IPS-18c (cell line): ENCODE results near the gene ANO4.
"Not testable (repeated sequence)": the region's sequence is repeated elsewhere in the genome, so short reads cannot be mapped to it uniquely, and the experiment has no call there.

Experiments
- H3K4me3 ChIP-seq: 2 replicates; pipeline ENCODE4 v1.7.0; 2013; ENCODE audit warnings: low read depth, mild to moderate bottlenecking, low read length, moderate library complexity; ENCODE audit not compliant: insufficient read depth
- H3K9me3 ChIP-seq: one replicate; pipeline ENCODE4 v1.6.1; 2013; ENCODE audit warnings: mild to moderate bottlenecking, low read length, moderate library complexity; ENCODE audit not compliant: control insufficient read depth, insufficient read depth

The ANO4 gene

DNA sequence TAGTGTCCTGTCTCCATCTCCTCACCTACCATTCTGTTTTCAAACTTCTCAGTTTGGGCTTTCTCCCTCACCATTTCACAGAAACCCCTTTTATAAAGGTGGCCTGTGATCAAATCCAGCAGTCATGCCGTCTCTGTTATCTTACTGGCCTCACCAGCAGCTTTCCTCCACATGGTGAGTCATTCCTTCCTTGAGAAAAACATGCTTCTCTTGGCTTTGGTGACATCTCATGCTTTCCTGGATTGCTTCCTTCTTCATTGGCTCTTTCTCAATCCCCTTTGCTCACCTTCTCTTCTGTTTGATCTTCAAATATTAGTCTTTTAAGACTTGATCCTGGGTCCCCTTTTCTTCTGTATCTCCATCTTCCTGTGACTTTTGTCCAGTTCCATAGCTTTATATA lies 164.9 kb downstream of the ANO4 start:
- no peaks in the 10 kb centered on the region for H3K9me3 ChIP-seq
- H3K4me3 ChIP-seq, result no peak overlapping the region

DNA sequence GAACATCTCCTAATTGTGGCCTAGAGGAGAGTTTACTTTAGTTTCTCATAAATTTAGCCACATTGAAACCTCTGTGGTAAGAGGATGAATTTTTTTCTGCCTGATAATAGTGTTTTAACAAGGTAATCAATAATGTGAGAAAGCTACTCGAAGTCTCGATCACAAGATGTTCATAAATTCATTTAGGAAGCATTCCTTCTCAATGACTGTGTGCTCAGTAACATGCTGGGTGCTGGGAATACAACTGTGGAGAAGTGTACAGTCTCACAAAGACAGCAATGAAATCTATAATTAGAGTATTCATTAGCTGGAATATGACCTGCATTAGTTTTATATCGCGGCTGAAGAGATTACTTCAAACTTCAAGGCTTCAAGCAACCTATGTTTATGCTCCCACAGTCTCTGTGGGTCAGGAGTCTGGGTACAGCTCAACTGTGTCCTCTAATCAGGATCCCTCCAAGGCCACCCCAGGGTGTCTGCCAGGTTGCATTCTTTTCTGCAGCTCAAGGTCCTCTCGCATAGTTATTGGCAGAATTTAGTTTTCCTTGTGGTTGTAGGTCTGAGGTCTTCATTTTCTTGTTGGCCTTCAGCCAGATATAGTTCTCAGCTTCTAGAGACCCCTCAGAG lies 167.6 kb downstream of the ANO4 start:
- H3K9me3 ChIP-seq, result no peaks in the 10 kb centered on the region

DNA sequence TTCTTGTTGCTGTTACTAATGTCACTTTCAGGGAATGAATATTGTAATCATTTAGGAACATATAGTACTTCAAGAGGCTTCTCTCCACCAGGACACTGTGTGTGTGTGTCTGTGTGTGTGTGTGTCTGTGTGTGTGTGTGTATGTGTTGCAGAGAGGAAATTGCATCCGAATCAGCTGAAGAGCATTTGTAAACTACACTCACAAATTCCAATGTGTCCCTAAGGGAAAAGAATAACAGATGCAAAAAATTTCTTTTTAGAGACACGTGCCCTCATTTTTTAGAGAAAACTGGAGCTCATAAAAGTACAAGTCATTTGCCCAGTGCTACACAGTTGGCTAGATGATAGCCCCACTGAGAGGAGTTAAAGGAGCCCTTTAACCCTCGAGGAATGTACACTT lies 168.8 kb downstream of the ANO4 start:
- H3K4me3 ChIP-seq, result no peak overlapping the region

More for the DNA sequence above, 167.6 kb downstream of the ANO4 start:
- no peak overlapping the region for H3K4me3 ChIP-seq

DNA sequence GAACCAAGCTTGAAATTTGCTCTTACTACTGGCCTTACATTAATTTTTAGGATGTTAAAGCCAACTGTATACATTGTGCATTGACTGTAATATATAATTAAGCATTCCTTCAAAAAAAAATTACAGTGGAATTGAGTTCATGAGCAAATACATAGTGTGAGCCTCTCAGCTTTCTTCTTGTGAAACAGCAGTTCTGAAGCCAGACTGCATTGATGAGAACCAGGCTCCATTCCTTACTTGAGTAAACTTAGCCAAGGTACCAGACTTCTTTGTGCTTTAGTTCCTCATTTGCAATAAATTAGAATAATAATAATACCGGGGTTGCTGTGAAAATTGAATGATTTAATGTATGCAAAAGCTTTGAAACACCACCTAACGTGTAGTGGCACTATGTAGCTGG lies 169.5 kb downstream of the ANO4 start:
- no peak overlapping the region for H3K4me3 ChIP-seq
- H3K9me3 ChIP-seq, result no peaks in the 10 kb centered on the region

More for the DNA sequence above, 168.8 kb downstream of the ANO4 start:
- no peaks in the 10 kb centered on the region for H3K9me3 ChIP-seq

DNA sequence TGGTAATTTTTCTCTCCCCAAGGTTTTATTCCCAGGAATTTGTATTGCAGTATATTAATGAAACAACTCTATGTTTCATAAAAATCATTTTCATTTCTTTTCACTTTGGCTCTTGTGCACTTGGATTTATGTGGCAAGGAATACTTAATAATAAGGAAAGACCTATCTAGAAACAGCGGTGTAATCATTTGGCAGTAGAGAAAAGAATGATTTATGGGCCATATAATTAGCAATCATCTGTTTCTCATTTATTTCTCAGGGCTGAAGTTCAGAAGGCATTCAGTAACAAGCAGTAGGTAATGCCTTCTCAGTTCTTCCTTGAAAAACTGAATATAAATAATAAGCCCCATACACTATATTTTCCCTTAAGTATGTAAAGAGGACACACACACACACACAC lies 172.6 kb downstream of the ANO4 start:
- no peaks in the 10 kb centered on the region for H3K9me3 ChIP-seq
- H3K4me3 ChIP-seq, result no peak overlapping the region

DNA sequence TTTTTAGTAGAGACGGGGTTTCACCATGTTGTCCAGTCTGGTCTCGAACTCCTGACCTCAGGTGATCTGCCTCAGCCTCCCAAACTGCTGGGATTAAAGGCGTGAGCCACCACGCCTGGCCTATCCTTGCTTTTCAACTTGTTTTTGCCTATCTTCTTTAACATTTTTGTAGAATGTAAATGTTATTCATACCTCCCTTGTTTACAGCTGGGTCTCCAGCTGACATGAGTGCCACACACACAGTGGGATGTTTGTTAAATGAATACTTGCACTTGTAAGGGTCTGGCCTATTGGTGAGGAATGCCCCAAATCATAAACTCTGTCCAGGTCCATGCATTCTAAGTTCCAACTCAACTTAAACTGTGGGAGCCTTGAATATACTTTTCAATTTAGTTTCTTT lies 176.3 kb downstream of the ANO4 start:
- no peaks in the 10 kb centered on the region for H3K9me3 ChIP-seq

DNA sequence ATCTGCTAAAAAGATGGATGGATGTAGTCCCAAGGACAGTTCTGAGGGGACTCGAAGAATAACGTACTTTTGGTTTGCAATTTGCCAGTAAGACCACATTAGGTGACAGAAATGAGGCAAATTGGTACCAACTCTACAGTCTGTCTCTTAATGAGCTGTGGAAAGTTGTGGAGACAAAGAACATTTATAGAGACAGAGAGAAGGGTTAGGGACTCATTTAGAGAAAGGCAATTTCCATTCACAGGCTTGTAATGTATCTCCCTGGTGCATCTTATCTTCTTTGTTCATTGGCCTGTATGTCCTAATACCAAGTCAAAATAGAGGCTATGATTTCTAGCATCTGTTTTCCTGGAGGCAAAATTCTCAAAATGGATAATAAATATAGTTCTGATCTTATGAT lies 177.5 kb downstream of the ANO4 start:
- H3K9me3 ChIP-seq, result no peaks in the 10 kb centered on the region
- H3K4me3 ChIP-seq, result no peak overlapping the region

More for the DNA sequence above, 176.3 kb downstream of the ANO4 start:
- no peak overlapping the region for H3K4me3 ChIP-seq

DNA sequence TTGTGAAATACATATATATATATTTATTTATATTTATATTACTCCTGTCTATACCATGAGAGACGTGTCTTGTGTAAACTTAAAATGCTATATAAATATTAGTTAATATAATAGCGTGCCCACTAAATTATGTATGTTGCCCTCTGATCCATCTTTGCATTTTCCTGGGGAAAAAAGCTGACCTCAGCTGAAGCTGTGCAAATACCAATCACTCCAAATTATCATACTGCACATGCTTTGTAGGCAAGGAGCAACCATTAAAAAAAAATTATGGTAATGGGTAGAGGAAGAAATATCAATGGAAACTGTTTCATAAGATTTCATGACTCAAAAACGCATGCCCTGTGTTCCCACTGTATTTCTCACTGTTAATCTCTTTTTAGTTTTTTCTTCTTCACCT lies 179.8 kb downstream of the ANO4 start:
- Histone ChIP-seq H3K4me3 (no peak overlapping the region), H3K9me3 (no peaks in the 10 kb centered on the region)

DNA sequence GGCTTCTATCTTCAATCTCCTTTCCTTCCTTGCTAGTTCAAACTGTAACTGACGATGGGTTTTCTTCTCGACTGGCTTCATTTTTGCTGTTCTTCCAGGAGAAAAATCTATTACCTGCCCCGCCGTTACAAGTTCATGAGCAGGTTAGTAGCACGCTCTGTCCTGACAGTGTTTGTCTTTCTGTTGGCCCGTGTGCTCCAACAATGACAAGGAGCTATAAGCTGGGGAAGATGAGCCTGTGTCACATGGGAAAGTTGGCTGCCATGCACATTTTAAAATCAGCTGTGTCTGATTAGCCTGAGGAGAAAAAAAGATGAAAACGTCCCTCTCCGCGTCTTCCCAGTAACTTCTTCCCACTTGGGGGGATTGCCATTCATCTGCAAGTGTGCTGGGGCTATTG lies 180.2 kb downstream of the ANO4 start:
- no peaks in the 10 kb centered on the region for H3K9me3 ChIP-seq
- H3K4me3 ChIP-seq, result no peak overlapping the region

DNA sequence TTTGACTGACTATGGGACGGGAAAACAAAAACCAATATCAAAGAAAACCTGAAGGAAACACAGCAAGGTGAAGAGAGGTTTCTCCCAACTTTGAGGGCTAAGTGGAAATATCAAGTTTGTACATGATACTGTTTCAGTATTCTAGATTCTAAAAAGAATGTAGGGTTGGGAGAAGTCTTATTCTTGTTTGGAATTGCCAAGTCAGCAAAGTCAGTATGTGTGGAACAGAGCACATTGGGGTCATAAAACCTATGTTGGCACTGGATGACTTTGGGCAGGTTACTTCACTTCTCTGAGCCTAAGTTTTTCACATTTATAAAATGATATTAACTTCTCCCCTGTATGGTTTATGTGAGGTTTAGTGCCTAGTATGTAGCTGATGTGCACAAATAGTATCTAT lies 182.2 kb downstream of the ANO4 start:
- Histone ChIP-seq H3K4me3 (no peak overlapping the region), H3K9me3 (no peaks in the 10 kb centered on the region)

DNA sequence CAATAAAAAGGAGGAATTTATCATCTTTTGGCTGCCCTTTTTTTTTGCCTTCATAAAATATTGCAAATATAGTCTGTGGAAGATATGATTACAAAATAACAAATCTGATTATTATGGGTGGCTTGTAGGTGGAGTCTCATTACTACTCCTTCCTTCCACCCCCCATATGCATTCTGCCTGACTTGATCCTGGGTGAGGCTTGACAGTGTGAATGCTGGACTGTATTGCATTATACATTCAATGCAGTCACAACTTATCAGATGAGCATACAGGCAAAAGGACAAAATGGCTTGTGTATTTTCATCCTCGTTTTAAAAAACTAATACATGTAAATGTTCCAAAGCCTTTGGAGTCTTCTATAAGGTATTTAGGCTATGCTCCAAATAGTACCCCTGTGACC lies 186.3 kb downstream of the ANO4 start:
- no peaks in the 10 kb centered on the region for H3K9me3 ChIP-seq
- no peak overlapping the region for H3K4me3 ChIP-seq

DNA sequence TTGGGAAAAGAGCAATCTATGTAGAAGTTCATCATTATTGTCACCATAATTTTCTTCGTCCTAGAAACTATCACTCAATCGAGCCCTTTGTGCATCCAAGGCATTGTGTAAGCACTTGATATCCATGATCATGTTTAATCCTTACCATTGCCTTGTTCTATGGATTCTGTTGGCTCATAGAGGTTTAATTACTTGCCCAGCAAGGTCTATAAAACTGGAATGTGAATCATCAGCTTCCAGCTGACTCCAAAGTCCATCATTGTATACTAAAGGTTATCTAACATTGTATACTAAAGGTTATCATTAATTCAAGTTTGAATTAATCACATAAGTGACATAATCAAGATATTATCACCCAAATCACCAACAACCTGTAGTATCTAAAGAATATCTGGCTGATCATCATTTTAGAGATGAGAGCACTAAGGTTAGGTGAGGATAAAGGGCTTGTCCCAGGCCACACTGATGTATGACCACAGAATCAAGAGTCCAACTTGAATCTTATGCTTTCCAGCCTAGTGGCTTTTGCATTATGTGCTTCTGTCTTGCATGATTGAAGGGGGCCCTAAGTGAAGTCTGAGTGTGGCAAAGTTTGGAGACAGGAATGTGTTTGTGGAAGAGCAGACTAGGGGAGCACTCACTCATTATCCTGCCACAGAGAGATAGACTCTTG lies 188.1 kb downstream of the ANO4 start:
- H3K9me3 ChIP-seq, result no peaks in the 10 kb centered on the region

DNA sequence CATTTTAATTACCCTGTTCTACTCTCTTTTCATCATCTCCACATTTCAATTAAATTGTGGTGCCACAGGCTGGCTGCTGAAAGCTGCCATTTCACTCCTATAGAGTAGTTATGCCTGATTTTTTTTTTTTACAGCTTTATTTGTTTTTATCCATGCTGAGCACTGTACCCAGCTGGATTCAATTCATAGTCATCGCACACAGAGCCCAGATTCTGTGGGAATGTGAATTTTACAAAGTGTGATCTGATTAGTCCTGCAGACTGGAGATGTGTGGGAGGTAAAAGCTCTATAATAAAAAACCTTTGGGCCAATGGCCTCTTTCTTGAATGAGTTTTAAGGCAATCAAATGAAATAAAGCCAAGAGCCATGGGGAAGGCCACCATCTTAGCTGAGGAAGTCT lies 190.2 kb downstream of the ANO4 start:
- H3K9me3 ChIP-seq, result no peaks in the 10 kb centered on the region
- no peak overlapping the region for H3K4me3 ChIP-seq

More for the DNA sequence above, 188.1 kb downstream of the ANO4 start:
- H3K4me3 ChIP-seq, result no peak overlapping the region

DNA sequence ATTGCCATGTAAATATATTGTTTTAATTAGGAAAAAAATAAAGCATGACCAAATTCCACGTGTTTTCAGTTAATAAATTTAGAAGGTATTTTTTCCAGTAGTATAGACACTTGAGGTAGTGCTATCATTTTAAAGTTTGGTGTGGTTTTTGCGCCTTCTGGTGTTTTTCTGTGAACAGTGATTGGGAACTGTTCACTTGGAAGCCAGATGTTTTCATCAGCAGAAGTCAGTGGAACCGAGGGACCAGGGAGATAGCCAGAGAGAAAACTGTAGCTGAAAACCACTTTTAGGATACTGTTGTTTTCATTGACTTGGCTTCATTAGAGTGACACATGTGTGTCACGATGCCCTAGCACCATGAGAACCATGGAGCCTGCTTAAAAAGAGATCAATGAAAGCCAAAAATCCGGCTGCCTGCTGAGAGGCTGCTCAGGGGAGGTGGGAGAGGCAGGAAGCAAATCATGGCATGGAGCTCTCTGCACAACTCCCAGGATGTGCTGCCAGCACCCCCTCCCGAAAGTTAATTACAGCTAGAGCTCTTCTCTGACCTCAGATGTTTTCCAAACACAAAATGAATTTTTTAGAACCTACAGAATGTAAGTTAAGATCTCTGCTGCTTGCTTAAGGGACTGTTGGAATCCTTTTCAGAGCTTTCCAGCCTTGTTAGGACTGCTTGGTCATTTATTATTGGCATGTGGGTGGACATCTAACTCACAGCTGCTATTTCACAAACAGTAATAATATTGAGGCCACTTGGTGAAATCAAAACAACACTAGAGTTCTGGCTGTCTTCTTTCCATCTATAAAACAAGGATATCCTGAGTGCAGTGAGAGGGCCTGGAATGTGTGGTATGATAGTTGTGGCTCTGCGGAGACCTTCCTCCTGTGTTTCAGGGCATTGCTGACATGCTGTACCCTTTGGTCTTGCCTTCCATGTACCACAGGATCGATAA lies 192.3 kb downstream of the ANO4 start:
- Histone ChIP-seq H3K9me3 (no peaks in the 10 kb centered on the region), H3K4me3 (no peak overlapping the region)

DNA sequence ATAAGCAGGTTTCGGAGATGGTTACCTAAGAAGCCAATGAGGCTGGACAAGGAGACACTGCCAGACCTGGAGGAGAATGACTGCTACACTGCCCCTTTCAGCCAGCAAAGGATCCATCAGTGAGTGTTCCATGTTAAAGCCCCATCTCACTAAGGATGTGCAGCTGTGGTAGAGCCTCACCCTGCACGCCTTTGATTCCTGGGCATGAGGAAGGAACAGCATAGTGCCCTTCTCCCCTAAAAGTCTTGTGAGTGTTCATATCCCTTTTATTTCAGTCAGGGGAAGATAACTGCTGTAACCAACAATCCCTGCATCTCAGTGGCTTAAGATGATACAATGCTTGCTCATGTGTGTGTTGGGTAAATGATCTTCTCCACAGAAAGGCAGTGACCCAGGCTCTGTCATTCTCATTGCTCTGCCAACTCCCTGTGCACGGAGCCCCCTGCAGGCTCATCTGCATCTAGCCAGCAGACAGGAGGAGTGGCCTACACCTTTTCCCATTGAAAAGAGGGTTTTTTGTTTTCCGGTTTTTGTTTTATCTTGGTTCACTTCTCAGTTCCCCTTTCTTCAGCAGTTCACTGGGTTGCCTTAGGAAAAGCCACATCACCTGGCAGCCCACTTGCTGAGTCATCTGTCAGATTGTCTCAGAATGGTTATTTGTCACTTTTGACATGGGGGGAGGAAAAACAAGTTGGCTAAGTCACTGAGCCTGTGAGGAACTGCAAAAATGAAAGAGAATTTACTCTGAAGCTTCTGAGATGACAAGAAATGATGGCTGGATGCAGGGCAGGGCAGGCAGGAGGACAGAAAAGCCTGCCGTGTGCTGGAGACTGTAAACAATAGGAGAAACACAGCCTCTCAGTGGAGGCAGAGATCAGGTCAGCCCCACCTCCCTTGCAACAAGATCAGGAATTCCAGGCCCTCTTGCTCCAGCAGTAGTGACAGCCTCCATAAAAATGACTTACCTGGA lies 193.3 kb downstream of the ANO4 start:
- H3K4me3 ChIP-seq, result no peak overlapping the region
- no peaks in the 10 kb centered on the region for H3K9me3 ChIP-seq

DNA sequence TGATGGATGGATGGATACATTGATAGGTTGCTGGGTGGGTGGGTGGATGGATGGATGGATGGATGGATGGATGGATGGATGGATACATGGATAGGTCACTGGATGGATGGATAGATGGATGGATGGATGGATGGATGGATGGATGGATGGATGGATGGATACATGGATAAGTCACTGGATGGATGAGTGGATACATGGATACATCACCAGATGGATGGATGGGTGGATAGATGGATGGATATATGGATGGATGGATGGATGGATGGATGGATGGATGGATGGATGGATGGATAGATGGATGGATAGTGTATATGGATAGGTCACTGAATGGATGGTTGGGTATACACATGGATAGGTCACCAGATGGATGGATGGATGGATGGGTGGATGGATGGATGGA lies 194.9 kb downstream of the ANO4 start:
- H3K9me3 ChIP-seq, H3K4me3 ChIP-seq: not testable (repeated sequence)

DNA sequence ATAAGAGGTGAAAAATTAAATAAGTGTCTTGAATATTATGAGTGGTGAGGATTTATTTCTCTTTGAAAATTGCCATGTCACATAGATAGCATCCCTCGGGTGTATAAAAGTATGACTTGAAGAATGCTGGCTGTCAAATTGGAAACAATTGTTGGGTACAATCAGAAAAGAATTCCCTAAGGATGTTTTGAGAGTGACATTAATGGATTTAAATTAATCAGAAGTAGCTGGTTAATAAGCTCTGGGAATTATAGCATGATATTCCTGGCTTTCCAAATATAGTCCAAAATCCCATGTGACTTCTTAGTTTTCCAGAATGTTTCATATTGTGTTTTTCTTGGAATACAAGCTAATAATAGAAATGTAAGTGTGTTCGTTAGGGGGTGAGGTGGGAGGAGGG lies 196.5 kb downstream of the ANO4 start:
- Histone ChIP-seq H3K4me3 (no peak overlapping the region), H3K9me3 (no peaks in the 10 kb centered on the region)
